OCI-LY7 (cell line): ENCODE results near the gene ZNF304.

Experiments
- CTCF ChIP-seq: fragments of 200-600 bp; sonication (generic); conservative IDR thresholded peaks from 2 replicates; pipeline ENCODE4 v1.5.1; 2014; ENCODE audit warnings: mild to moderate bottlenecking, antibody characterized with exemption, low read length, moderate library complexity, mixed read lengths
- EZH2phosphoT487 ChIP-seq: fragments of 200-600 bp; sonication (generic); IDR thresholded peaks from 2 replicates; pipeline ENCODE4 v1.6.1; 2018; ENCODE audit warnings: low read depth, borderline replicate concordance, mild to moderate bottlenecking, mixed run types, antibody characterized with exemption, low read length, moderate library complexity, mixed read lengths

- no peak for TF ChIP-seq CTCF
- no peak for TF ChIP-seq EZH2phosphoT487
Observed at GRCh38 chr19:57351867-57352266, 796 bp downstream of the ZNF304 start.
